Measurements from ENCODE around the gene INSC.

DNA sequence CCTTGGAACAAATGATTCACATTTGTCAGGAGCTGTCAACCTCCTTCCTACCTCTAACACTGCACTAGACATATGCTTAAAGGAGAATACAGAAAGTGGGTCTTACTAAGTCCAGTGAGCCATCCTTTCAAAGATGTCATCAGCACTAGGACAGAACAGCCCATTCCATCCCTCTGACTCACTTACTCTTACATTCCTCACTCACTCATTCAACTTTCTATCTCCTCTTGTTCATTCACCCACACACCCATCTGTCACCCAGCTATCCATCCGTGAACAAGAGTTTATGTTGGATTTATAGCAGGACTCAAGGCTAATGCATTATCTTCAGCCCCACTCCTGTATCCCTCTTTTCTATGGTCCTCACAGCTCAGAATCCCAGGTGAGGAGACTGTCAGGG, 9.1 kb downstream of the INSC start:
- TF ChIP-seq TCF4 (CRISPR knock-in tag; IDR thresholded peaks at IDR 0.05; ENCODE audit: borderline replicate concordance) (no peak), RARB (CRISPR knock-in tag; IDR thresholded peaks at IDR 0.05) (no peak), ZNF70 (CRISPR knock-in tag; IDR thresholded peaks at IDR 0.05) (no peak), SNAI2 (CRISPR knock-in tag; IDR thresholded peaks at IDR 0.05) (no peak), CSDC2 (CRISPR knock-in tag; IDR thresholded peaks at IDR 0.05) (no peak), ZFP3 (CRISPR knock-in tag; IDR thresholded peaks at IDR 0.05) (no peak), ZFP30 (CRISPR knock-in tag; IDR thresholded peaks at IDR 0.05) (no peak), ARNTL (CRISPR knock-in tag; IDR thresholded peaks at IDR 0.05; ENCODE audit: borderline replicate concordance, low read depth) (no peak), ISL1 (CRISPR knock-in tag; IDR thresholded peaks at IDR 0.05) (no peak), OSR1 (CRISPR knock-in tag; IDR thresholded peaks at IDR 0.05) (no peak), PPARA (CRISPR knock-in tag; IDR thresholded peaks at IDR 0.05; ENCODE audit: borderline replicate concordance) (no peak), BACH2 (CRISPR knock-in tag; IDR thresholded peaks at IDR 0.05; ENCODE audit: borderline replicate concordance) (no peak)
- TF ChIP-seq, protein P1, sequence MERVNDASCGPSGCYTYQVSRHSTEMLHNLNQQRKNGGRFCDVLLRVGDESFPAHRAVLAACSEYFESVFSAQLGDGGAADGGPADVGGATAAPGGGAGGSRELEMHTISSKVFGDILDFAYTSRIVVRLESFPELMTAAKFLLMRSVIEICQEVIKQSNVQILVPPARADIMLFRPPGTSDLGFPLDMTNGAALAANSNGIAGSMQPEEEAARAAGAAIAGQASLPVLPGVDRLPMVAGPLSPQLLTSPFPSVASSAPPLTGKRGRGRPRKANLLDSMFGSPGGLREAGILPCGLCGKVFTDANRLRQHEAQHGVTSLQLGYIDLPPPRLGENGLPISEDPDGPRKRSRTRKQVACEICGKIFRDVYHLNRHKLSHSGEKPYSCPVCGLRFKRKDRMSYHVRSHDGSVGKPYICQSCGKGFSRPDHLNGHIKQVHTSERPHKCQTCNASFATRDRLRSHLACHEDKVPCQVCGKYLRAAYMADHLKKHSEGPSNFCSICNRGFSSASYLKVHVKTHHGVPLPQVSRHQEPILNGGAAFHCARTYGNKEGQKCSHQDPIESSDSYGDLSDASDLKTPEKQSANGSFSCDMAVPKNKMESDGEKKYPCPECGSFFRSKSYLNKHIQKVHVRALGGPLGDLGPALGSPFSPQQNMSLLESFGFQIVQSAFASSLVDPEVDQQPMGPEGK (CRISPR knock-in tag; IDR thresholded peaks at IDR 0.05; ENCODE audit: borderline replicate concordance), result no peak
